H54 (cell line): ENCODE data around the gene RNF208.
"Not testable (repeated sequence)": the region's sequence is repeated elsewhere in the genome, so short reads cannot be mapped to it uniquely, and the experiment has no call there.

ENCODE experiments used
- DNase-seq: peaks from one replicate; pipeline ENCODE4 v3.0.0; 2011; ENCODE audit warnings: low spot score, mixed read lengths; ENCODE audit not compliant: insufficient read length
- FAIRE-seq: peaks from 3 replicates; lab custom pipeline; 2011; peaks lifted over from hg19 to GRCh38; lab: Jason Lieb, UNC
- POLR2A ChIP-seq: IDR thresholded peaks from 2 replicates; pipeline ENCODE4 v1.6.1; 2011; ENCODE audit warnings: low read depth, mild to moderate bottlenecking, low read length

Gene RNF208

DNA sequence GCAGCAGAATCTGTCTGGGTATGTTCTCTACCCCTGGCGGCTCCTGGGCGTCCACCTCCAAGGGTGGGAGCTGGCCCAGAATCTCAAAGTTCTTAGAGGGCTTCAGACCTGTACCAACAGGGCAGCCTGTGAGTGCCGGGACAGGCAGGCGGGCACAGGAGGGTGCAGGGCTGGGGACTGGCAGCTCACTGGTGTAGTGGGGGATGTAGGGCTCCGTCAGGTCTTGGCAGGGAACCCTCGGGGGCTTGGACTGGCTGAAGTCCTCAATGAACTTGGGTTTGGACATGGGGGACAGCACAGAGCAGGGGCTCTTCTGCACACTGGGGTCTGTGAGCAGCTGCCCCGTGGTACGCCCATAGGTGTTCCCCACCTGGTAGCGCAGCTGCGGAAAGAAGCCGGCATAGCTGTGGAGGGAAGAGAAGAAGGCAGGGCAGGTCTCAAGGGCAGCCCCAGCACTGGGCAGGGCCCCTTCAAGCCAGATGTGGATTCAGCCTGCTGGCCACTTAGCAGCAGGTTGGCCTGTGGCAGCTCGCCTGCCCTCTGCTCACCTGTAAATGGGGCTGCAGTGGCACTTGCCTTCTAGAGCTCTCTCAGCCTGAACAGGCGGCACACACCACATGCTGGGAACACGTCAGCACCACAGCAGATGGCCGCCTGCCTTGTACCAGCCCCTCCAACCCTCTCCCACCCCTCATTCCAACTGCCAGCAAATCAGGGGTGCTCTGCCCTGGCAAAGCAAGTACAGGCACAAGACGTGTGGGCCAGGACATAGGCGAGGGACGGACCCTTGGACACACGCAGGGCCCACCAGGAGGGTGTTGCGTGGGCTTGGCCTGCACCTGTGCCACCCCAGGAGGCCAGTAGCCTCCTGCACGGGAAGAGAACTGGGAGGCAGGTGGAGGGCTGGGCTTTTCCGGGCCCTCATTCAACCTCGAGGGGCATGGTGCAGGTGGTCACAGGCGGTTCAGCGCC lies 23.7 kb upstream of the RNF208 start:
- DNase-seq (no peak), FAIRE-seq (no peak)
- no peak for TF ChIP-seq POLR2A

DNA sequence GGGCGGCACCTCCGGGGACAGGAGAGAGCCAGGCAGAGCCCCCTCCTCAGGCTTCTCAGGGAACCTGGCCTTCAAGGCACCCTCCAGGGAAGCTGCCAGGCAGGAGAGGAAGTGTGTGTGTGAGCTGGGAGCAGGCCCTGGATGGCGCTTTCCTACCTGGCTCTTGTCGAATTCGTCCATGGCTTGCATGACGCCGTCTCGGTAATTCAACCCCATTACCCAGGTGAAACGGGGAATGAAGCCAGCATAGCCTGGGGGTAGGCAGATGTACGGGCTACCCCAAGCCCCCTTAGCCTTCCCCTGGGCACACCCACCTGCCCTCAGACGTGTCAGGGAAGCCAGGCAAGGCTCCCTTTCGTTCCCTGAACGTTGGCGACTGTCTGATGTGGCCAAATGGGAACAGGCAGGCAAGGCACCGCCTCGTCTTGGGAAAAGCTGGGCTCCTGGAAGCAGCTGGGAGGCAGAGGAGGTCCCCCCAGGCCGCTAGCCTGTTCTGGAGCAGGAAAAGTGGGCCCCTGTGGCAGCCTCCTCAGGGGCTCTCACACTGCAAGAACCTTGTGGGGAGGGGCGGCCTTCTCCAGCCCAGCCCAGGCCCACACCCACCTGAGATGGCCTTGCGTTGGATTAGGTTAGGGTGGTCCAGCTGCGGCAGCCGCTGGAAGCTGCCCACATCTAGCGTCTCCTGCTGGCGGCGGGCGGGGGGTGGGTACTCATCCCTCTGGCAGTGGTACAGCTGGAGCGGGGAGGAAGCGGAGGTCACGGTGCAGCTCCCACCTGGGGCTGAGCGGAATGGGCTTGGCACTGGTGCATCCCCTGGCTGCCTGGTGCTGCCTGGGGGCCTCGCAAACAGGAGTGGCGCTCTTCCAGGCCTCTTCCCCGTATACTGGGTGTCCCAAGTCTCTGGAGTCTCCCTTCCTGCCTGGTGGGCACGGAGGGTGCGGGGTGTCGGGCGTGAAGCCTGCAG lies 22.7 kb upstream of the RNF208 start:
- TF ChIP-seq POLR2A: no peak; the same call in 1 of the 2 replicates
- FAIRE-seq (no peak), DNase-seq (no peak)

DNA sequence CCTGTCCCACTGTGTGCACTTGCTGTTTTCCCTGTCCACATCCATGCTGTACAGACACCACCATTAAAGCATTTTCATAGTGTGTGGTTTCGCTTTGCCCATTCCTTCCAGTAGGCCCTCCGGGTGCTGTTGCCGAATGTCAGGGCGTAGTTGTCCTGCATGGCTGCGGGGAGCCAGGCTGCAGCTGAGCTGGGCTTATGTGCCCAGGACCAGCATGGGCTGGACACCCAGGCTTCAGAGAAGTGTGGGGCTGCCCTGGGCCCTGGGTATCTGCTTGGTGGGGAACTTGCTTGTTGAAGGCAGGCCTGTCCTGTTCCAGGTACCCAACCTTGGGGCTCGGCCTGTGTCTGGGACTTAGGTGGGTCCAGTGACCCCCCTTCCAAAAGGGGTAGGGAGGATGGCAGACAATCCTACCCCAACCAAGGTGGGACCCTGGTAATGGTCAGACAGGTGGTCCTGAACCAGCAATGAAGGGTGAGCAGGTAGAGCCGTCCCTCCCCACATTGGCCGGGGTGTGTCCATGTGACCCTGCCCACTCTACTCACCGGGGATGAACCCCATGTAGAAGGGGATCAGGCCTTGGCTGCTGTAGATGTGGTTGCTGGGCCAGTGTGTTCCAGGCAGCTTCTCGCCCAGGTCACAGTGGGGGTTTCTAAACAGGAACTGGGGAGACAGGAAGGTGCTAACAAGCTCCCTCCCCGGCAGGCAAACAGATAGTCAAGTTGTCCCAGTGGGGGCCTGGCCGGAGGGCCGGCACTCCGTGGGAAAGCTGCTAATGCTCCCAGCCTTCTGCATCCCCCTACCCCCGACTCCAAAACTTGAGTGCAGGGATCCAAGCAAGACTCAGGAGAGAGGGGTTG lies 21.8 kb upstream of the RNF208 start:
- FAIRE-seq (no peak), DNase-seq (peak; percentile 82)
- peak; percentile 71 for TF ChIP-seq POLR2A

DNA sequence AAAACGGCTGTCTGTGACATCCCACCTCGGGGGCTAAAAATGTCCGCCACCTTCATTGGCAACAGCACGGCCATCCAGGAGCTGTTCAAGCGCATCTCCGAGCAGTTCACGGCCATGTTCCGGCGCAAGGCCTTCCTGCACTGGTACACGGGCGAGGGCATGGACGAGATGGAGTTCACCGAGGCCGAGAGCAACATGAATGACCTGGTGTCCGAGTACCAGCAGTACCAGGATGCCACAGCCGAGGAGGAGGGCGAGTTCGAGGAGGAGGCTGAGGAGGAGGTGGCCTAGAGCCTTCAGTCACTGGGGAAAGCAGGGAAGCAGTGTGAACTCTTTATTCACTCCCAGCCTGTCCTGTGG lies 21.2 kb upstream of the RNF208 start:
- FAIRE-seq, DNase-seq: not testable (repeated sequence)
- peak; percentile 14; the same call in 1 of the 2 replicates for TF ChIP-seq POLR2A

DNA sequence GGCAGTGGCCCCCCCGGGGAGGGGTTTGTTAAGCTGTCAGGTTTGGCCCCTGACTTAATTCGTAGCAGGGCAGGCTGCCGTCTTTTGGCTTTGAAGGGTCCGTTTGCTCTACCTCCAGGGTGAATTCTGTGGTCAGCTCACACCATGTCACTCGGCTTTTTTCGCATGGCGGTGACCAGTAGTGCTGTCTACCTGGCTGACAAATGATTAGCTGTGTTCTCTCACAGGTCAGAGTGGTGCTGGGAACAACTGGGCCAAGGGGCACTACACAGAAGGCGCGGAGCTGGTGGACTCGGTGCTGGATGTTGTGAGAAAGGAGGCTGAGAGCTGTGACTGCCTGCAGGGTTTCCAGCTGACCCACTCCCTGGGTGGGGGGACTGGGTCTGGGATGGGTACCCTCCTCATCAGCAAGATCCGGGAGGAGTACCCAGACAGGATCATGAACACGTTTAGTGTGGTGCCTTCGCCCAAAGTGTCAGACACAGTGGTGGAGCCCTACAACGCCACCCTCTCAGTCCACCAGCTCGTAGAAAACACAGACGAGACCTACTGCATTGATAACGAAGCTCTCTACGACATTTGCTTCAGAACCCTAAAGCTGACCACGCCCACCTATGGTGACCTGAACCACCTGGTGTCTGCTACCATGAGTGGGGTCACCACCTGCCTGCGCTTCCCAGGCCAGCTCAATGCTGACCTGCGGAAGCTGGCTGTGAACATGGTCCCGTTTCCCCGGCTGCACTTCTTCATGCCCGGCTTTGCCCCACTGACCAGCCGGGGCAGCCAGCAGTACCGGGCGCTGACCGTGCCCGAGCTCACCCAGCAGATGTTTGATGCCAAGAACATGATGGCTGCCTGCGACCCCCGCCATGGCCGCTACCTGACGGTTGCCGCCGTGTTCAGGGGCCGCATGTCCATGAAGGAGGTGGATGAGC lies 20.5 kb upstream of the RNF208 start:
- FAIRE-seq (no peak), DNase-seq (no peak)

DNA sequence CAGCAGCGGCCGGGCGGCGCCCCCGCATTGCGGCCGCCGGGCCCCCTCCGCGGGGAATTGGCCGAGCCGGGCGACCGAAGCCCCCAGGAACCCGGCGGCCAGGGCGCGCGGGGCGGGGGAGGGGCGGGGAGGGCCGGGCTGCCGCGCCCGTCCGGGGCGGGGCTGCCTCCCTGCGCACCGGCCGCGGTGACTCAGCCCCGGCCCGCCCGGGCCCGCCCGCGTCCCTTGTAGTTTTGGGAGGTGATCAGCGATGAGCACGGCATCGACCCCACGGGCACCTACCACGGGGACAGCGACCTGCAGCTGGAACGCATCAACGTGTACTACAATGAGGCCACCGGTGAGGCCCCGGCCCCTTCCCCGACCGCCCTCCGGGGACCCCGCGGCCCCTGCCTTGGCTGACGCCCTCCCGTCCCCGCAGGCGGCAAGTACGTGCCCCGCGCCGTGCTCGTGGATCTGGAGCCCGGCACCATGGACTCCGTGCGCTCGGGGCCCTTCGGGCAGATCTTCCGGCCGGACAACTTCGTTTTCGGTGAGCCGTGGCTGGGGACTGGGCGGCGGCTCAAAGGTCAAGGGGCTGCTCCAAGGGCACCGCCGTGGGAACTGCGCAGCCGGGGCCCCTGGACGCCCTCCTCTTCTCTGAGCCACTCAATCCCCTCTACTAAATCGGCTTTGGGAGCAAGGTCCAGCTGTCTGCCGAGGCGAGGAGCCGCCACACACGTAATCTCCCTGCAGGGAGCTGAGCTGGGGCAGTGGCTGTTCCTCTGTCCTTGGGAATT lies 19.6 kb upstream of the RNF208 start:
- FAIRE-seq (no peak), DNase-seq (no peak)
- TF ChIP-seq POLR2A: peak; percentile 13; the same call in 1 of the 2 replicates

More for the DNA sequence above, 20.5 kb upstream of the RNF208 start:
- no peak for TF ChIP-seq POLR2A

DNA sequence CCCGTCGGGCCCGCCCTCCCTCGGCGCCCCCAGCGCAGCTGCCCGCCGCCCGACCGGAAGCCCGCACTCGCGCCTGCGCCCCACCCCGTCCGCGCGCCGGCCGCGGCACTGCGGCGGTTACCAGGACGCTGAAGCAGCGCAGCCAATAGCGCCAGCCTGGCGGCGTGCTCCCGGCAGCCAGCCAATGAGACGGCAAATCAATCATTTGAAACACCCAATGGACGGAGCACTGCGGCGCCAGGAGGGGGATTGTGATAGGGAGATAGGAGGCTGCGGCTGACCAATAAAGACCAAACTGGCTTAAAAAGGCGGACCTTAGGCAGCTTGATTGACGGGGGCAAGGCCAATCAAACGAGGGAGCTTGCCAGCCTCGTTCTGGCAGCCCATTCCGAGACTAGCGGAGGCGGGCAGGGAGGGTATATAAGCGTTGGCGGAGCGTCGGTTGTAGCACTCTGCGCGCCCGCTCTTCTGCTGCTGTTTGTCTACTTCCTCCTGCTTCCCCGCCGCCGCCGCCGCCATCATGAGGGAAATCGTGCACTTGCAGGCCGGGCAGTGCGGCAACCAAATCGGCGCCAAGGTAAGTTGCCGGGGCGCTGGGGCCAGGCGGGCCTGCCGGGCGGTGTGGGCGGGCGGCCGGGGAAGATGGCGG lies 18.9 kb upstream of the RNF208 start, which contains the start of gene TUBB4B:
Gene TUBB4B (plus strand): TSS at position 447 of the 649 bp plus-strand sequence. CDS start 74 bp downstream, at position 521.
- DNase-seq: peak; percentile 100
- FAIRE-seq: peak; percentile 92
- TF ChIP-seq POLR2A: peak; percentile 100

DNA sequence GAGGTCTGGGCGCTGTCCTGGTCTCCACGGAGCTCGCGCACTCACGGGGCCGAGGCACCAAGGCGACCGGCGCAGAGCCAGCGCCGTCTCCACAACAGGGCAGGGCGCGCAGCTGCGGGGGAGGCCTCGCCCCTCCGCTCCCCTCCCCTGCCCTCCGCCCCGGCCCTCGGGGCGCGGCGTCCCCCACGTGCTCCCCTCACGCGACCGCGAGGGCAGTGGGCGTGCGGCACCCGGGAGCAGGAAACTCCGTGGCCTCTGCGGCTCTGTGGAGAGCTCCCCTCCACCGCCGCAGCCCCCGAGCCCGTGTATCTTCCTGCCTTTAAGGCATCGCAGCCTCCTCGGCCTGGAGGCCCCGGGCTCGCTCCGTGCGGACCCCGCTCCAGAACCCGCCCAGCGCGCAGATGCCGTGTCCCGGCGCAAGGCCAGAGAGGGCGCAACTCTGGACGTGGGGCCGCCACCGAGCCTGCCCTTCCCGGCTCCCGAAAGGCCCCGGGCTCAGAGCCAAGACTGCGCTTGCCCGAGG lies 18.3 kb upstream of the RNF208 start:
- no peak for FAIRE-seq
- TF ChIP-seq POLR2A: peak; percentile 81

DNA sequence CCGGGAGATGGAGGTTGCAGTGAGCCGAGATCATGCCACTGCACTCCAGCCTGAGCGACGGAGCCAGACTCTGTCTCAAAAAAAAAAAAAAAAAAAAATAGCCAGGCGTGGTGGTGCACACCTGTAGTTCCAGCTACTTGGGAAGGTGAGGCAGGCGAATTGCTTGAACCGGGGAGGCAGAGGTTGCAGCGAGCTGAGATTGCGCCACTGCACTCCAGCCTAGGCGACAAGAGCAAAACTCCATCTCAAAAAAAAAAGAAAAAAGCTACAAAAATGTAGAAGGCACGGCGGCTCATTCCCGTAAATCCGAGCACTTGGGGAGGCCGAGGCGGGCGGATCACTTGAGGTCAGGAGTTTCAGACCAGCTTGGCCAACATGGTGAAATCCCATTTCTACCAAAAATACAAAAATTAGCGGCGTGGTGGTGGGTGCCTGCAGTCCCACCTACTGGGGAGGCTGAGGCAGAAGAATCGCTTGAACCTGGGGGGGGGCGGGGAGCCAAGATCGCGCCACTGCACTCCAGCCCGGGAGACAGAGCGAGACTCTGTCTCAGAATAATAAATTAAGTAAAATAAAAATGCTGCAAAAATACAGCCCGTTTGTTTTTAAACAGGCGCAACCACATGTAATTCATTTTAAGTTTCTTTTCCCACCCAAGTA lies 17.6 kb upstream of the RNF208 start:
- not testable (repeated sequence) for DNase-seq, FAIRE-seq

More for the DNA sequence above, 18.3 kb upstream of the RNF208 start:
- peak; percentile 92 for DNase-seq
